ENCODE measurements around the gene VPS4B.

DNA sequence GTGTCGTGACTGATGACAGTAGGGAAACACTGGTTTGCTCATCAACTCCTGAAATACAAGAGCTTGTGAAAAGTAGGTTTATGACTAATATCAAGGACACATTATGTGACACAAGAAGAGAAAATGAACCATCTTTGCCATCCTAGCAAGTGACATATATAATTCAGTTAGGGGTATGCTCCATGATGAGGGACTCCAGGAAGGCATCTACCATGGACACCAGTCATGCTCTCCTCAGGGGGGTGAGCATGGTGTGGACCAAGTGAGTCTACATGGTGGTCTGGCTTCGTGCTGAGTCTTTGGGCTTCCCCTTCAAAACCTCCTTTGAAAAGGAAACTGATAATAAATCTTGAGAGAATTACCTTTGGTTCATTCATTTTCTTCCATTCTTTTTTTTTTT lies 42.8 kb upstream of the VPS4B start:
- TF ChIP-seq, protein P1, sequence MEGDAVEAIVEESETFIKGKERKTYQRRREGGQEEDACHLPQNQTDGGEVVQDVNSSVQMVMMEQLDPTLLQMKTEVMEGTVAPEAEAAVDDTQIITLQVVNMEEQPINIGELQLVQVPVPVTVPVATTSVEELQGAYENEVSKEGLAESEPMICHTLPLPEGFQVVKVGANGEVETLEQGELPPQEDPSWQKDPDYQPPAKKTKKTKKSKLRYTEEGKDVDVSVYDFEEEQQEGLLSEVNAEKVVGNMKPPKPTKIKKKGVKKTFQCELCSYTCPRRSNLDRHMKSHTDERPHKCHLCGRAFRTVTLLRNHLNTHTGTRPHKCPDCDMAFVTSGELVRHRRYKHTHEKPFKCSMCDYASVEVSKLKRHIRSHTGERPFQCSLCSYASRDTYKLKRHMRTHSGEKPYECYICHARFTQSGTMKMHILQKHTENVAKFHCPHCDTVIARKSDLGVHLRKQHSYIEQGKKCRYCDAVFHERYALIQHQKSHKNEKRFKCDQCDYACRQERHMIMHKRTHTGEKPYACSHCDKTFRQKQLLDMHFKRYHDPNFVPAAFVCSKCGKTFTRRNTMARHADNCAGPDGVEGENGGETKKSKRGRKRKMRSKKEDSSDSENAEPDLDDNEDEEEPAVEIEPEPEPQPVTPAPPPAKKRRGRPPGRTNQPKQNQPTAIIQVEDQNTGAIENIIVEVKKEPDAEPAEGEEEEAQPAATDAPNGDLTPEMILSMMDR (conservative IDR thresholded peaks at IDR 0.05 in 1 of 2, IDR thresholded peaks at IDR 0.05 in 1 of 2; ENCODE audit: extremely low read depth in 1 of 2, insufficient read depth in 1 of 2, low read depth in 1 of 2, low read length in 2 of 2) = no peak
- TF ChIP-seq EZH2 (IDR thresholded peaks at IDR 0.05; ENCODE audit: borderline replicate concordance, low read length) = no peak
